ENCODE results near the gene DNAJC27. TPM values are rescaled to one million over a fixed set of nuclear protein-coding genes. Genes with fewer than 3 reads are reported as not detected.

Gene DNAJC27
- total and polyA plus RNA-seq, 9 of the 15 experiments (the other 6 are each of a cell fraction or from before 2014, with no cell fraction given) = 0.53 to 5.9 (median 3.0) TPM

- TF ChIP-seq TFE3 (CRISPR knock-in tag; IDR thresholded peaks at IDR 0.05) = no peak
- 0 out of 2 replicates have a peak, but pooled peaks have one; percentile 12 for TF ChIP-seq BCOR (IDR thresholded peaks at IDR 0.05)
- peak; percentile 73 for TF ChIP-seq ZNF175 (CRISPR knock-in tag; IDR thresholded peaks at IDR 0.05; ENCODE audit: low read depth)
- no peak; the same call in 1 of the 2 replicates for TF ChIP-seq MAX (CRISPR knock-in tag; IDR thresholded peaks at IDR 0.05)
- peak; percentile 11; the same call in 1 of the 2 replicates for TF ChIP-seq PHF8 (IDR thresholded peaks at IDR 0.05; ENCODE audit: borderline replicate concordance, low read length)
- peak; percentile 59 for TF ChIP-seq L3MBTL2 (IDR thresholded peaks at IDR 0.05)
- TF ChIP-seq CHD1 (IDR thresholded peaks at IDR 0.05; ENCODE audit: low read length) = peak; percentile 63
- peak; percentile 35; the same call in 1 of the 2 replicates for TF ChIP-seq ZNF584 (CRISPR knock-in tag; IDR thresholded peaks at IDR 0.05; ENCODE audit: low read depth)
- peak; percentile 49 for TF ChIP-seq MGA (IDR thresholded peaks at IDR 0.05)
- TF ChIP-seq CLOCK (CRISPR knock-in tag; IDR thresholded peaks at IDR 0.05; ENCODE audit: borderline replicate concordance) = no peak
Observed at GRCh38 chr2:24972315-24972961, 683 bp upstream of the DNAJC27 start (continued).

Data from K562 (cell line).